Measurements from ENCODE around the gene GLA.

GLA gene

DNA sequence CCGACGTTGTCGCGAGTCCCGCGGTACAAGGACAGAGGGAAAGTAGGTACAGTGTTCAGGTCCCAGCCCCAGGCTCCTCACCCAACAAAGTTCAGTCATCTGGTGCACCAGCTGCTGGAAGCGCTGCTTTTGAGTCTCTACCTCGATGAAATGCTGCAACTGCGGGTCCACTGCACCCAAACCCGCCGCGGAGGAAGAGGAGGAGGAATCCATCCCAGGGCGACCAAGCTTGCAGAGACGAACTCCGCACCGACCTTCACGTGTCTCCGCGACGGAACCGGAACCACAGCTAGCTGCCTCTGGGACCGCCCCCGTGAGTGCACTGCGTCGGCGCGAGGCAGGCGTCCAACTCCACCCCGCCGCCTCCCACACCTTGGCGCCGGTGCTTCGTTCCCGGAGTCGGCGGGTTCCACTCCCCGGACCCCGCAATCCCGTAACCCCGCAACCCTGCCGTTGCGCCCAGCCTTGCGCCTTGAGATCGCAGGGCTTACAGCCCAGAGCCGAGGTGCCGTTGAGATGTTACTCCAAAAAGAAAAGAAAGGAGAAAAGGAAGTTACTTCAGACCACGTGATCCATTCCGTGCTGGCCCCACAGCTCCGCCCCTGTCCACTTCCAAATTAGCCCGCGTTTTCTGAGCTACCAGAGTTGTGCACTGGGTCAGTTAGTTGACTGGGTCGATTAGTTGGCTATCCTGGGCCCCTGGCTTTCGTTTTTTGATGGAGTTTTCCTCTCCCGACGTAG is 59.1 kb downstream of the GLA start, which contains the start of gene TIMM8A:
TIMM8A (minus strand) TSS at position 291 of the 741 bp plus-strand sequence; CDS start at position 213, 78 bp downstream.
- DNase-seq: peak; percentile 76

DNA sequence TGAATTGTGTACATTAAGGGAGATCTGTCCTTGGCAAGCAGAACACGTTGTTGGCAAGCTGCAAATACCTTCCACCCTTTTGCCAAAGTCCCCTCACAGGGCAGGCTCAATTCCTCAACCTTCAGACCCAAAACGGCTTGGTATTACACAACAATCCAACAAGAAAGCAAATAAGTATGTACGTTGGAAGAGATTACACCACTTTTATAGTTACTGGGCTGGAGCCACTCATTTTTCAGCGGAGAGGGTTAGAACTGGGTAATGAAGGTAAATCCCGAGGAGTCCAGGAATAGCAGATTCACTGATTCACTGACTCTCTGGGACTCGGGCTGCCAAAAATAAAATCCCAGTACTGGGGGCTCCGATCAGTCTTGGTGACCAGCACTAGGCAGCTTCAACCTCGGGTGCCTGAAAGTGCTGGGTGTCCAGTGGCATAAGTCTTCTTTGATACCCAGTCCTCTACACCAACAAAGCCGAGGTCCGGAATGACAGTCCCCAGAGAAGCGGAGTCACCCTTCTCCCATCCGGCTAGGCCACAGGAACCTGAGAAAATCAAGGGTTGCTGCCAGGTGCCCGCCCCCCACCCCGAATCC is 59.8 kb downstream of the GLA start:
- no peak for DNase-seq
